ENCODE results near the gene CDC42SE2.
A peak's percentile ranks its signal among the peaks of the same experiment; 100 is the strongest.

The CDC42SE2 gene

DNA sequence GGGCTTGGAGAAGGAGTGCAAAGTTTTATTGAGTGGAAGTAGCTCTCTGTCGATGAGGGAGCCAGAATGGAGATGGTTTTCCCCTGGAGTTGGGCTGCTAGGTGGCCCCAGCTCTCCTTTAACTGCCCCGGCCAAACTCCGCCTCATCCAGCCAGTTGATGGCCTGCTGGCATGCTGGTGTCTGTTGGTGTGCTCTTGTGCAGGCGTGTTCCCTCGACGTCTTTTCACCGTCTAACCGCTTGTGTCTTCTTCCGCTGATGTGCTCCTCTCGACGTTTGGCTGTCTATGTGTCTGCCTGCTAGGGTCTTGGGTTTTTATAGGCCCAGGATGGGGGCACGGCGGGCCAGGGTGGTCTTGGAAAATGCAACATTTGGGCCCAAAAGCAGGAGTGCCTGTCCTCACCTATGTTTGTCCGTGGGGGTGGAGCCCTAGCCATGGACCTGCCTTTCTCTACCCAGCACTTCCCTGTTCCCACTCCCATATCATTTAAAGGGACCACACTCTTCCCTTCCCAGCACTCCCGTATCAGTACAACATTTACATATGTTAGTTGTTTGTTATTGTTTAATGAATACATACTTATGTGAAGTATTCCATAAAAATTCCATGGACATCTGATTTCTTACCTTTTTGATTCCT lies 97.9 kb downstream of the CDC42SE2 start:
- no peak for DNase-seq (ENCODE audit: low read depth)
- TF ChIP-seq, protein P1, sequence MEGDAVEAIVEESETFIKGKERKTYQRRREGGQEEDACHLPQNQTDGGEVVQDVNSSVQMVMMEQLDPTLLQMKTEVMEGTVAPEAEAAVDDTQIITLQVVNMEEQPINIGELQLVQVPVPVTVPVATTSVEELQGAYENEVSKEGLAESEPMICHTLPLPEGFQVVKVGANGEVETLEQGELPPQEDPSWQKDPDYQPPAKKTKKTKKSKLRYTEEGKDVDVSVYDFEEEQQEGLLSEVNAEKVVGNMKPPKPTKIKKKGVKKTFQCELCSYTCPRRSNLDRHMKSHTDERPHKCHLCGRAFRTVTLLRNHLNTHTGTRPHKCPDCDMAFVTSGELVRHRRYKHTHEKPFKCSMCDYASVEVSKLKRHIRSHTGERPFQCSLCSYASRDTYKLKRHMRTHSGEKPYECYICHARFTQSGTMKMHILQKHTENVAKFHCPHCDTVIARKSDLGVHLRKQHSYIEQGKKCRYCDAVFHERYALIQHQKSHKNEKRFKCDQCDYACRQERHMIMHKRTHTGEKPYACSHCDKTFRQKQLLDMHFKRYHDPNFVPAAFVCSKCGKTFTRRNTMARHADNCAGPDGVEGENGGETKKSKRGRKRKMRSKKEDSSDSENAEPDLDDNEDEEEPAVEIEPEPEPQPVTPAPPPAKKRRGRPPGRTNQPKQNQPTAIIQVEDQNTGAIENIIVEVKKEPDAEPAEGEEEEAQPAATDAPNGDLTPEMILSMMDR (IDR thresholded peaks at IDR 0.05; ENCODE audit: insufficient read depth, low read depth, low read length, missing control alignments) = no peak
- H3K4me3 ChIP-seq (ENCODE audit: low read length) = no peak overlapping the region

DNA sequence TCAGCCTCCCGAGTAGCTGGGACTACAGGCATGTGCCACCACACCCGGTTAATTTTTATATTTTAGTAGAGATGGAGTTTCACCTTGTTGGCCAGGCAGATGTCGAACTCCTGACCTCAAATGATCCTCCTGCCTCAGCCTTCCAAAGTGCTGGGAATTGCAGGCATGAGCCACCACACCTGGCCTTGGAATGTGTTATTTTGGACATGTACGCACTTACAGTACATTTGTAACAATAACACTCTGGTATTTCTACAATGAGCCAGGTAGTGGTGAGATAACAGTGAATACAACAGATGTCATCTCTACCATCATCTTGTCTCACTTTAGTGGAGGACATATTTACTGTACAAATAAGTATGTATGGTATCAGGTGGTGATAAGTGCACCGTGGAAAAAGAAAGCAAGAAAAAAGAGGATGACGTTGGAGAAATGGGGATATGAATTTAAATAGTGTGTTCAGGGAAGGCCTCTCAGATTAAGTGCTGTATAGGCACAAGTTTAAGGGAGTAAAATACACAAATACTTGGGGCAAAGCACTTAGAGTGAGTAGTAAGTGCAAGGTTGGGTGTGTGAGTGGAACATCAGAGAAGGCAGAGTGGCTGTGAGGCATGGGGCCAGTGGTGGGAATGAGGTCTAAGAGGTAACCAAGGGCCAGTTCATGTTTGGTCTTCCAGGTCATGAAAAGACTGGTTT lies 100.1 kb downstream of the CDC42SE2 start:
- DNase-seq (ENCODE audit: low read depth) = no peak
- no peak overlapping the region for H3K4me3 ChIP-seq (ENCODE audit: low read length)
- TF ChIP-seq, protein P1 (IDR thresholded peaks at IDR 0.05; ENCODE audit: insufficient read depth, low read depth, low read length, missing control alignments) = no peak

DNA sequence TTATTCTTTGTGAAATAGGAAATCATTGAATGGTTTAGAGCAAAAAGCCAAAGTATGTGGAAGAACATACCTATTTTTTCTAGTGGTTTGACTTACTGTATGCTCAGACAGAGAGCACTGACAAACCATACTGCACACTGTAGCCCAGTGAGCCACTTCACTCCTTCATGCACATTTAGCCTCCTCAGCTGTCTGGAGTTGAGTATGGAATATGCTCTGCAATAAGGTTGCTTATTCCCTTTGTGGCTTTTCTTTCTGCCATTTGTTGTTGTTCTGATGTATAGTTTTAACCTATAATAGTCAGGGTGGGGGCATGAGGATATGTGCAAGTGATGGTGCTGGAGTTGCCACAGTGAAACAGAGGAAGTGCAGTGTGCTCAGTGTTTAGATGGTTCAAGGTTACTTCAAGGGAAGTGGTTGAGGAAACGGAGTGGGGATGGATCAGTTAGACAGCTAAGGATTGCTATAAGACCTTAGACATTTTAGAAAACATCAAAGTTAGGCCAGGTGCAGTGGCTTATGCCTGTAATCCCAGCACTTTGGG lies 100.7 kb downstream of the CDC42SE2 start:
- H3K4me3 ChIP-seq (ENCODE audit: low read length) = no peak overlapping the region
- DNase-seq (ENCODE audit: low read depth) = no peak
- TF ChIP-seq, protein P1 (IDR thresholded peaks at IDR 0.05; ENCODE audit: insufficient read depth, low read depth, low read length, missing control alignments) = no peak

DNA sequence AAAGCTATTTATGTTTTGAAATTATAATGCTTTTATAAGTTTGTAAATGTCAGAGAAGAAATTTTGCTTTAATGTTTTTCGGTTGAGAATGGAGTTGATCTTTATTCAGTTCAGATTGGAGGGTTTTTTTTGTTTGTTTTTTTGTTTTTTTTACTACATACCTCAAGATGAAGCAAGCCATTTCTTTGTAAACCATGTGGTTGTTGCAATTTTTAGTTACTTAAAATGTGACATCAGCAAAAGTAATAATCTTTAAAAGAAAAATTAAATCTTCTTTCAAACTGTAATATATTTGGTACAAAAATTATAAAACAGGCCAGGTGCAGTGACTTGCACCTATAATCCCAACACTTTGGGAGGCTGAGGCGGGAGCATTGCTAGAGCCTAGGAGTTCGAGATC lies 102.6 kb downstream of the CDC42SE2 start:
- TF ChIP-seq, protein P1 (IDR thresholded peaks at IDR 0.05; ENCODE audit: insufficient read depth, low read depth, low read length, missing control alignments) = no peak
- no peak overlapping the region for H3K4me3 ChIP-seq (ENCODE audit: low read length)
- DNase-seq (ENCODE audit: low read depth) = no peak

DNA sequence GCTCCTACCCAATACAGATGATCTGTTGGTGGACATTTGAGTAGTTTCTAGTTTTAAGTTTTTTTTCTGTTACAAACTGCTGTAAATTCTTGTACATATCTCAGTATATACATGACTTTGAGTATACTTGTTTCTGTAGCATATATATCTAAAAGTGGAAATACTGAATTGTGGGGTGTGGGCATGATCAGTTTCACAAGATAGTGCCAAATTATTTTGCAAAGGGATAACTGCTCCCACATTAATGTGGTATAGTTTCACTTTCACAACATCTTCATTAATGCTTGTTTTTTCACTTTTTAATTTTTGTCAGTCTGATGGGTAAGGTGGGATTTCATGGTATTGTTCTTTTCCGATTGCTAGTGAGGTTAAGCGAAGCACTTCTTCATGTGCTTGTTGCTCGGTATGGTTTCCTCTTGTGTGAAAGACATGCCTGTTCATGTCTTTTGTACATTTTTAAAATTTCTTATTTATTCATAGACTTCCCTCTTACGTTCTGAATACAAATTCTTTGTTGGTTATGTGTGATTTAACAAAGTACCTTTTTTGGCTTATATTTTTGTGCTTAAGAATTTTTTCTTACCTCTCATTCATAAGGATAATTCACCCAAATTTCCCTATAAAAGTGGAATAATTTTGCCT lies 103.5 kb downstream of the CDC42SE2 start:
- peak; percentile 37 for DNase-seq (ENCODE audit: low read depth)
- H3K4me3 ChIP-seq (ENCODE audit: low read length) = no peak overlapping the region
- TF ChIP-seq, protein P1 (IDR thresholded peaks at IDR 0.05; ENCODE audit: insufficient read depth, low read depth, low read length, missing control alignments) = no peak

DNA sequence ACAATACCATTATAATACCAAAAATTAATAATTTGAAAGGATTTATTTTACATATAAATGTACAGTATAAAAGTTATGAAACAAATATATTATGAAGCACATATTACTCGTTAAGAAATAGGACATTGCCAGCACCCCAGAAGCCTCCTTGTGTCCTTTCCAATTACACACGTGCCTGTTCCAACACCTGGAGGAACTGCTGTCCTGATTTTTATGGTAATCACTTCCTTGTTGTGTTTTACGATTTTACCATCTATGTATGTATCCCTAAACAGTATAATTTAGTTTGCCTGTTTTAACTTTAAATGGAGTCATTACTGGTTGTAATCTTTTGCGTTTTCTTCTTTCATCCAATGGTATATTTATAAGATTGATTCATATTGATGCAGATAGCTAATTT lies 105.0 kb downstream of the CDC42SE2 start:
- H3K4me3 ChIP-seq (ENCODE audit: low read length) = no peak overlapping the region
- TF ChIP-seq, protein P1 (IDR thresholded peaks at IDR 0.05; ENCODE audit: insufficient read depth, low read depth, low read length, missing control alignments) = no peak
- no peak for DNase-seq (ENCODE audit: low read depth)
